GM19099 (cell line): ENCODE measurements around the gene SNAPC4.

ENCODE experiments used
- POLR2A ChIP-seq: IDR thresholded peaks from 3 replicates; pipeline ENCODE4 v1.6.1; 2011; ENCODE audit warnings: low read depth; ENCODE audit not compliant: insufficient read length; ENCODE audit errors: extremely low read depth

The SNAPC4 gene

GRCh38 chr9:136353088-136353487 lies 46.9 kb downstream of the SNAPC4 start:
- TF ChIP-seq POLR2A, result no peak

DNA sequence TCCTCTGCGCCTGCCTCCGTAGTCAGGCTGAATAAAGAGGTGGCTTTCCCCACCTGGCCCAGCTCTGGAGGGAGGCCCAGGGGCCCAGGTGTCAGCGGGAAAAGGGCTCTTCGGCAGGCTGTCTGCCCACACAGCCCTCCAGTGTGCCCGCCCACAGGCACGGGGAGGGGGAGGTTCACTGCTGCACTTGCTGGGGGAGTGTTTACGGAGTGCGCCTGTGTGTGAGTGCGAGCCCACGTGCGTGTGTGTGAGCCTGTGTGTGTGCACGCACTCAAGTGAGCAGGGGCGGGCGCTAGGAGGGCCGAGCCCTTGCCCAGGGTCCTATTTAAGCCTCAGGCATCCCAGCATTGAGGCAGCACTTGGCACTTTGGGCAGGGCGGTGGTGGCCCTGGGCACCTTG lies 47.3 kb downstream of the SNAPC4 start:
- TF ChIP-seq POLR2A, result no peak

DNA sequence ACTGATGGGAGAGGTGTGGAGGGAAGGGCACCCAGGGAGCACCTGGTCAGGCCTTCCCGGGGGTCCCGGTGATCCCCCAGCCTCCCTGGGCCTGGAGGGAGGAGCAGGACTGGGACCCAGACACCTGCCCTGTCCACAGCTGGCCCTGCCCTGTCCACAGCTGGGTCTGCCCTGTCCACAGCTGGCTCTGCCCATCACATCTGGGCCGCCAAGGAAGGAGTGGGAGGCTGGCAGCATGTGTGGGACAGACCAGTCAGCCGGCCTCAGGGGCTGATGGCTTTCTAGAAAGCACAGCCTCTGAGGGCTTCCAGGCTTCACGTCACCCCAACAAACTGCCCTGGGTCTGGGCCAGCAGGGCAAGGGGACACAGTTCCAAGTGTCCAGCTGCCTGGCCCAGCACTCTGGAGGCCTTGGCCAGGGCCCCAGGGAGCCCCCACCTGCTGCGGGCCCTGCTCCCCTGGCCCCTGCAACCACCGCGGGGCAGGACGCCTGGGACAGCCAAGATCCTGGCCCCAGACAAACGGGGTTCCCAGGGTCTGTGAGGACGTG lies 48.6 kb downstream of the SNAPC4 start:
- no peak for TF ChIP-seq POLR2A
